ENCODE measurements around the gene ZCCHC7.
"Not testable (repeated sequence)": the region's sequence is repeated elsewhere in the genome, so short reads cannot be mapped to it uniquely, and the experiment has no call there.

Gene ZCCHC7

DNA sequence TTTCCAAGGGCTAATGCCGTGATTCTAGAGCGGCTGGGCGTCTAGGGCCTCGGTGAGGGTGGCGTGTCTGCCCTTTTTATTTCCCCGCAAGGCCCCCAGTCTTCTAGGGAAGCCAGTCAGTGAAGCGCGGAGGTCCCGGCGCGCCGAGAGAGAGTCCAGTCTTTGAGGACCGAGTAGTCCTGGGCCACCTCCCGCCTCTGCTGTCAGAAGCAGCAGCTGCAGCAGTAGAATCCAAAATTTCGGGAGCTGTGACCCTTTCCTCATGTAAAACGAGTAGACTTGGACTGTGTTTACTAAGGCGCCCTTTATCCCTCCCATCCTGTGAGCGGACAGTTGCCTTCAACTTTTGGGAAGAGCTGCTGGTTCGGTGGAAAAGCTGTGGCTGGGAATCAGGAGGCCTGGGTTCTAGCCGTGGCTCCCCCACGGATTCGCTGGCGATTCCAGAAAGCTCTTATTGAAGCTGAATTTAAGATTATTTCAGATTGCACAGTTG lies 515 bp downstream of the ZCCHC7 start:
- not testable (repeated sequence) for DNase-seq (ENCODE audit: low read depth)

DNA sequence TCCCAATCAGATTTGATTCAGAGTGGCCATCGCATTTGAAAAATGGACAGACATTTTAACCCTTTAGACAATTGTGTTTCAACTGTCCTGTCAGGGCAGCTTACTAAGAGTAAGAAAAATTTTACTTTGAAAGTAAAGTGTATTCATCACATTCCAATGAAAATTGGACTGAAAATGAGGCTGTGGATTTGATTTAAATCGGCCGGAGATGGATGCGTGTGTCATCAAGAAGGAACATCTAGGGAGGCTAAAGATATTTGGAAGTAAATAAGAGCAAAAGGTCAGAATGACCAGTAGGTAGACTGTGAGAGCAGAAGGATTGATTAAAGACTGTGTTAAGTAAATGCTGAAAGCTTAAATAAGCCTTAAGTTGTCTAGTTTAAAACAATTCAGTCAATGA lies 1.5 kb downstream of the ZCCHC7 start:
- DNase-seq (ENCODE audit: low read depth), result no peak

DNA sequence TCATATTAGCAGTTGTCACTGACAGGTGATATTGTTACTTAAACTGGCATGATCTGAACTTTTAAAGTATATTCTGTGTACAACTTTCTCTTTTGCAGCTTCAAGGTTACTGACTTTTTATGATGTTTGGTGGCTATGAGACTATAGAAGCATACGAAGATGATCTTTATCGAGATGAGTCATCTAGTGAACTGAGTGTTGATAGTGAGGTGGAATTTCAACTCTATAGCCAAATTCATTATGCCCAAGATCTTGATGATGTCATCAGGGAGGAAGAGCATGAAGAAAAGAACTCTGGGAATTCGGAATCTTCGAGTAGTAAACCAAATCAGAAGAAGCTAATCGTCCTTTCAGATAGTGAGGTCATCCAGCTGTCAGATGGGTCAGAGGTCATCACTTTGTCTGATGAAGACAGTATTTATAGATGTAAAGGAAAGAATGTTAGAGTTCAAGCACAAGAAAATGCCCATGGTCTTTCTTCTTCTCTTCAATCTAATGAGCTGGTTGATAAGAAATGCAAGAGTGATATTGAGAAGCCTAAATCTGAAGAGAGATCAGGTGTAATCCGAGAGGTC lies 5.9 kb downstream of the ZCCHC7 start:
- DNase-seq (ENCODE audit: low read depth), result no peak

DNA sequence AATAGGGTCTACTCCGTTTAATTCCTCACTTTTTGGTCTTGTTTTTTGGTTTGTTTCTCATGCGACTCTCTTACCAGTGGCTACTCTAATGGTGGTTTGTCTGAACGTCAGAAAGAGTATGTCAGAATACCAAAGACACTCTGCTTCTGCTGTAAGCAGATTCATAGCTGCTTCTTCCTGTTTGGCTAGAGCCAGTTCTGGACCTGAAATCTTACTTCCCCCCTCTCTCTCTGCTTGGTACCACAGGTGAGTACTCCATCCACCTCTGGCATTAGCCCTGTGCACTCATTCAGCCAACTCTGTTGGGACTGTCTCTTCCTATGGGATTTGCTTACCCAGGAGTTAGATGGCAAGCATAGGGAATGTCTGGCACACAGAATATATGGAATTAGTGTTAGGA lies 6.6 kb downstream of the ZCCHC7 start:
- DNase-seq (ENCODE audit: low read depth), result no peak

DNA sequence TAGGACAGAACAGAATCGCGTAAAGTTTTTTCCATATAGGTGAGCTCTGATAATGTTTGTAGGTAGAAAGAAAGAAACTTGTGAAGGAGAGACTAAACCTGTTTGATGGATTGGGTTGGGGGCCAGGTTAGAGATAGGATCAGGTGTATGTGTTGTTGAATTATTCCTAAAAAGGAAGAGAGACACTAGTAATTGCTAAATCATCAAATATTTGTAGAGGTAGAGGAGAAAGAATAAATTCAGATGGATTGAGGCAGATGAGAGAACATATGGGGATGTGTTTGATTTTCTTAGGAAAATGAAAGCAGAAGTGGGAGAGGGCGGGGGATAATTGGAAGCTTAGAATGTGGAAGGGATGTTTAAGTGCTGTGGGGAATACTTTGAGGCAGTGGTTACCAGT lies 7.7 kb downstream of the ZCCHC7 start:
- DNase-seq (ENCODE audit: low read depth), result no peak

DNA sequence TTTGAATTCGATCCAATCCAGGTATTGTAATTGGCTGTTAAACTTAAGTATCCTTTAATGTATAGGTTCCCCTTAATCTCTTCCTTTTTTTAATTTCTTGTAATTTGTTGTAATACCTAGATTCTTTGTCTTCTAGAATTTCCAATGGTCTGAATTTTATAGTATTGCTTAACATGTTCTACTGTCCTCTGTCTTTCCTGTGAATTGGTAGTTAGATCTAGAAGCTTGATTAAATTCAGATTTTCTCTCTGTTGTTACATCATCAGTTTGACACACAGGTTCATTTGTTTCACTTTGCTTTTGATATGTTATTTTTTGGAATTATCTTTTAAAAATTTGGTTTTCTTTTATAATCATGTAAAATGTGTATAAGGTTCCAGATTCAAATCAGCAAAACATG lies 13.8 kb downstream of the ZCCHC7 start:
- DNase-seq (ENCODE audit: low read depth), result no peak

DNA sequence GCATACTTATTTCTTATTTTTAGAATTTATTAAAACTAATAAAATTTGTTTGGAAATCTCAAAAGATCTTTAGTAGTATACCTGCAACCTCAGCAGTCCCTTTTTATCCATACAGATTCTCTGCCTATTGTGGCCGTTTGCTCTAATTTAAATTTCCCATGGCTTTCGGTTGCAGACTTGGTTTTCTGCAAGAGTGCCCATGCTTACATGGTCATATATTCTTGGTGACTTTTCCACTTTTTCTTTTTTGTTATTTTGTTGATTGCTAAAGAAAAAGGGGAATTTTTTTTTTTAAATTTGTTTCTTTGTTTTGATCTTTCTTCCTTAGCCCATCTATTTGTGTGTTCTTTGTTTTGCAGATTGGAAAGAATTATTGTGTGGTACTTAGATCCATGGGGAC lies 20.6 kb downstream of the ZCCHC7 start:
- no peak for DNase-seq (ENCODE audit: low read depth)

DNA sequence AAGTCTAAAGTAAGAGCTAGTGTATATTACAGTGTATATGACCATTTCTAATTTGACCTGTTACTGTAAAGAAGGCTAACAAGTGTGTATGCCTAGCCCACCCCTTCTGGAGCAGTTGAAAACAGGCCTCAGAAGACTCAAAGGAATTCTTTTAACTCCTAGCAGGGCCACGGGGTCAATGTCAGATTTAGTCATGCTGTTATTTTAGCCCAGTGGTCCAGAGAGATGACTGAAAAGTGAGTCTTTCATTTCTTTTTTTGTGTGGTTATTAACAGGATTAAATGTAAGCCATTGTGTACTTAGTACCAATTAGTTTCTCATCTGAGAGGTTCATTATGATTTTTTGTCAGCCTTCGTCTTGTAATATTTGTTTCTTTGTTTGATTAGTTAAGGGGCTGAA lies 24.4 kb downstream of the ZCCHC7 start:
- DNase-seq (ENCODE audit: low read depth), result no peak

DNA sequence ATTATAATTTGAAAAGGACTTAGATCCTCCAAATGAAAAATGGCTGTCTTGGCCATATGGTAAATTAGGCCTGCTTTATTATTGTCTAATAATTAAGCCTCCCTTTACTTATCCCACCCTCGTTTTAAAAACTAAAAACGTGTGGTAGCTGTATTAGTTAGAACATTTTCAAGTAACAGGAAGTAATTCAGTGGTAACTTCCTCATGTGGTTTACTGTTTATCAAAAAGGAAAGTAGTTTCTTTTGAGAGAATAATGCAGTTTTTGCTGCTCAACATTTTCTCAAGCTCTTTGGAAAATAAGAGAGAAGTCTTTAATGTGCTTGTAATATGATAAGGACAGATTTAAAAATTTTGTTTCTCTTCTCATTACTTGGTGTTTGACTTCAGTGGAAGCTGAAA lies 26.0 kb downstream of the ZCCHC7 start:
- no peak for DNase-seq (ENCODE audit: low read depth)

DNA sequence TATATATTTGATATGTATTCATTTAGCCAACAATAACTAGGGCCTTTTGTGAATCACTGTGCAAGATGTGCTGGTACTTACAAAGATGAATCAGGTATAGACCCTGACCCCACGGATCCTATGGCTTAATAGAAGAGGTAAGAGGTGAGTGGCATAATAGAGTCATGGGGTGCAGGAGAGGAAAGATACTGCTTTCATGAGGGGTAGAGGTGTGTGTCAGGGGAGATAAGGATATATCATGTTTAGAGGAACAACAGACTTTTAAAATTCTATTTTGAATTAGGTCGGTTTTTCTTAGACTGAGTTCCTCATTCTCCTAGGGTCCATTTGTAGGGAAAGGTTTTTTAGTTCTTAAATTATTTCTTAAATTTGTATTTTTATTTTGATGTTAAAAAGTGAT lies 27.8 kb downstream of the ZCCHC7 start:
- no peak for DNase-seq (ENCODE audit: low read depth)

DNA sequence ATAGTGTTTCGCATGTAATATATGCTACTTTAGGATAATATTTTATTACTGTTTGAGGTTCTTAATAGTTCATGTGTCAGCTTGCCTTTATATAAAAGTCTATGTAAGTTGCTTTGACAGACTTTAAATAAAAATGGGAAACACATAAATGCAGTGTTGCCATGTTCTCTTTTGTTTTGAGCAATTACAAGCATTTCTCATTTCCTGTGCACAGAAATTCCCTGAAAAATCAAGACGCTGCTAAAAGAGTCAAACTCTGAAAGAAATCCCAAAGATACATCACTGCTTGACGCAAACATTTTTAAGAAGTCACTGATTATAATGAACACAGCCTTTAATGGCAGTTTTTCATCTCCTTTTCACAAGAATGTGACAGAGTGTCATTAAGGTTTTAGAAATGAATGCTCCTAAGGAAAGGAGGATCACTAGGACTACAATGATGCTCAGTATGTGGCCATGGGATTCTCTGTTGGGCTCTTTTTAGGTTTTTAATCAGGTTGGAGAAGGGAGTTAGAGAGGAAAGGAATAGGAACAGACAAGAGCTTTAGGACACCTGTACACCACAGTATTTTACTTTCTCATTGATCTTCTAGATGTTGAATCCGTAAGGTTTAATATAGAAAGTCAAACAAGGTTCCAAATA lies 29.4 kb downstream of the ZCCHC7 start:
- DNase-seq (ENCODE audit: low read depth), result no peak

DNA sequence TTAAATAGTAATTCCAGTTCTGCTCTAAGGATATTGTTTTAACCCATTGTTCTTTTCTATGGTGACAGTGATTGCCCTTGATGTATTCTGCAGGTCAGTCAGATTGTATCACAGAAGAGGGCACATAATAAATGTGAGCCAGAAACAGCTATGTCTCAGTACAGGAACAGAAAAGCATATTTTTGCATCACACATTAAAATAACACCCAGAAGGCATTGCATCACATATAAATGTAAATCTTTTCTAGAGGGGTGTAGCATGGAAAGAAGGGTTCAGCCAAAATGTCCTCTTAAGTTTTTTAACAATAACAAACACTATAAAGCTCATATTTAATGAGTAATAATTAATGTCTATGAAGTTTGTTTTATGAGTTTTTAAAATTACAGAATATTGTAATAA lies 30.0 kb downstream of the ZCCHC7 start:
- DNase-seq (ENCODE audit: low read depth), result no peak

DNA sequence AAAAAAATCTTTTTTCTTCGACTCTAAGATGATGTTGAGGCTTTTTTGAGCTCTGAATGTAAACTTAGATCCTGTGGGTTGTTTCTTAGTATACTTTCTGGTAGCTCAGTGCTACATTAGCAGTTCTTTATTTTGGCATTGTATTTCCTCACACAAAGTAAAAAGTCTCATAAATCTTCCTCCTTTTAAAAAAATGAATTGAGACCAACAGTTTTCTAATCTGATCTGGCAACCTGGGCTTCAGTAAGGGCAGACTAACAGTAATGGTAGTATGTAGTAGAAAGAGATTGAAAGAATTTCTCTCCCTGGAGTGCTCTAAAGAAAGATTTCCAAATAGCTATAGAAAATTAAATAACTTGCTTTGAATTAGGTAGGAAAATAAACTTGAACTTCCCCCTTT lies 31.4 kb downstream of the ZCCHC7 start:
- DNase-seq (ENCODE audit: low read depth), result no peak

DNA sequence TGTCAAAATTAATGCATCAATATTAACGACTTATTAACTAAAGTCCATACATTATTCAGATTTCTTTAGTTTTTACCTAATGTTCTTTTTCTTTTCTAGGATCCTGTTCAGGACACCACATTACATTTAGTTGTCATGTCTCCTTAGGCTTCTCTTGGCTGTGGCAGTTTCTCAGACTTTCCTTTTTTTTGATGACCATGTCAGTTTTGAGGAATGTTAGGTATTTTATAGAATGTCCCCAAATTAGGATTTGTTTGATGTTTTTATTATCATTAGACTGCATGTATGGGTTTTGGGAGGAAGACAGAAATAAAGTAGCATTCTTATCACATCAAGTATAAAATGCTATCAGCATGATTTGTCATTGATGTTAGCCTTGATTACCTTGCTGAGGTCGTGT lies 32.0 kb downstream of the ZCCHC7 start:
- no peak for DNase-seq (ENCODE audit: low read depth)

DNA sequence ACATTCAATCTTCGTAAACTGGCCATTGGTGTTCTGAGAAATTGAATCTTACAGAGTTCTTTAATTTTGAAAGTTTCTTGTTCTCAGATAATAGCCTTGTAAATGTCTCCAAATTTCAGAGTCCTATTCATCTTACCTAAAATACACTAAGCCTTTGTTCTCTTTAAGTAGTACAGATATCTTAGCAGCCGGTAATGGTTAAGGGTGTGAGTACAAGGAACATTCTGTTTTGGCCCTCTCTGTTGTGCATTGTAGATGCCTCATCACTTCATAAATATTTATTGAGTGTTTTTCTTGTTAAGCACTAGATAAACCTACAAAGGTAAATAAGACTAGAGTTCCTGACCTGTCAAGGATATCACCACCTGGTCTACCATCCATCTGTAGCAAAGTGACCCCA lies 35.2 kb downstream of the ZCCHC7 start:
- DNase-seq (ENCODE audit: low read depth), result no peak

DNA sequence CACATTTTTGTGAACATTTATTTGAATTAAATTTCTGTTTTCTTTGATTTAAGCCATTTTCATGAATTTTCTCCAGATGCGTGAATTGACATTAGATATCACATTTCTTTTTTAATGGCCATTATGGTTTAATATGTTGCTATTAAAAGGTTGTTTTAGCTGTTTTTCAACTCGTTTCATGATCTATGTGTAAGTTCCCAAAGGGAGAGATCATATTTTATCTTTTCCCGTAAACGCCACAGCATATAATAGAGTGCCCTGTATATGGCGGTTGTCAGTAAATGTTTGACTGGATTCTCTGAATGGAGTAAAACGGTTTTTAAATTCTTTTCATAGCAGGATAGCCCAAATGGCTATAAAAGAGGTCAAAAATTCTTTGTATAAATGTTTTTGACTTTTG lies 35.8 kb downstream of the ZCCHC7 start:
- no peak for DNase-seq (ENCODE audit: low read depth)

DNA sequence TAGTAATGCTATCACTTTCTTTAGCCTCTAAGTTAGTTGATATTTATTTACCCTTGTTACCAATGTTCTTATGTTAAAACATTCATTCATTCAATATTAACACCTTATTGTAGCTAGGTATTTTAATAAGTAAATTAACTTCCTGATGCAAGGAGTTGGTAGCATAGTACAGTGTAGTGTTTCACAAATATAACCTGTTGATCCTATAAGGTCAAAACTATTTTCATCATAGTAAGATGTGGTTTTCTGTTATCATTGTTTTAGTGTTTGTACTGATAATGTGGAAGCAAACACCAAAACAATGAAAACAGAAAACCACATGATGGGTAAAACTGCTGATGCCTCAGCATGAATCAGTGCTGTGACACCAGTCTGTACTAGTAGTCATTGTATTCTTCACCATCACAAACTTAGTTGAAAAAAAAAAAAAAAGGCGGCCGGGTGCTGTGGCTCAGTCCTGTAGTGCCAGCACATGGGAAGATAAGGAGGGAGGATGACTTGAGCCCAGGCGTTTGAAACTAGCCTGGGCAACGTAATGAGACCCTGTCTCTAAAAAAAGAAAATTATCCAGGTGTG lies 36.5 kb downstream of the ZCCHC7 start:
- no peak for DNase-seq (ENCODE audit: low read depth)

DNA sequence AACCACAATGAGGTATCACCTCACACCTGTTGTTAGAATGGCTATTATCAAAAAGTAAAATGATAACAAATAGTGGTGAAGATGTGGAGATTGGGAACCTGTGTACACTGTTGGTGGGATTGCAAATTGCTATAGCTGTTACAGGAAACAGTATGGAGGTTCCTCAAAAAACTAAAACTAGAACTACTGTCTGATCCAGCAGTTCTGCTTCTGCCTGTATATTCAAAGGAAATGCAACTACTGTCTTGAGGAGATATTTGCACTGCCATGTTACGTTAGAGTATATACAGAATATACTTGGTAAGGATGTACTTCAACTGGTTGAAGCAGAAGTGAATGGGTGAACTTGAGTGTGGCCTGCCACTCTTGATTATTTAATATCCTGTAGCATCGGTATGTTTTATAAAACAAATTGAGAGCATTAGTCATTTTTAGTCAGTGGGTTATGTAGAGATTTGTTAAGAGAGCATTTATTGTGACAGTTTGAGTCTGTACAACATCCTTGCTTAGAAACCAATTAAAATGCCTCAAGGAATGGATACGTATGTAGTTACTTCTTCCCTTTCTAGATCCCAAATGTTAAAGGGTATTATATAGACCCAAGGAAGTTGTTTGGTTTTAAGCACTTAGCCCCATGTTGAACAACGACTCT lies 37.5 kb downstream of the ZCCHC7 start:
- no peak for DNase-seq (ENCODE audit: low read depth)

DNA sequence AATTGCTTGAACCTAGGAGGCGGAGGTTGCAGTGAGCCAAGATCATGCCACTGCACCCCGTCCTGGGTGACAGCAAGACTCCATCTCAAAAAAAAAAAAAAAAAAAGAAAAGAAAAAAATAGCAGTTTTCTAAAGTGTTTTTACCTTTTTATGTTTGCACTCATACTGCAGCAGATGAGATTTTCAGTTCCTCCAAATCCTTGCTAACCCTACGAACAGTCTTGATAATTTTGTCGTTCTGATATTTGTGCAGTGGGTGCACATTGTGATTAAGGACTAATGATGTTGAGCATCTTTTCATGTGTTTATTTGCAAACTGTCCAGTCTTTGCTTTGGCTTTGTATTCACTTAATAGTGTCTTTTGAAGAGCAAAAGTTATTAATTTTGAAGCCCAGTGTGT lies 42.9 kb downstream of the ZCCHC7 start:
- no peak for DNase-seq (ENCODE audit: low read depth)

DNA sequence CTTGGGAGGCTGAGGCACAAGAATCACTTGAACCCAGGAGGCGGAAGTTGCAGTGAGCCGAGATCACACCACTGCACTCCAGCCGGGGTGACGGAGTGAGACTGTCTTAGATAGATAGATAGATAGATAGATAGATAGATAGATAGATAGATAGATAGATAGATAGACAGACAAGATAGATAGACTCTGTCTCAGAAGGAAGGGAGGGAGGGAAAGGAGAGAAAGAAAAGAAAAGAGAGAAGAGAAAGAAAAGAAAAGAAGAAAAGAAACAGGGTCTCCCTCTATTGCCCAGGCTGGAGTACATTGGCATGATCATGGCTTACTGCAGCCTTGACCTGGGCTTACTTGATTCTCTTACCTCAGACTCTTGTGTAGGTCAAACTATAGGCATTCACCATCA lies 44.0 kb downstream of the ZCCHC7 start:
- DNase-seq (ENCODE audit: low read depth), result not testable (repeated sequence)

DNA sequence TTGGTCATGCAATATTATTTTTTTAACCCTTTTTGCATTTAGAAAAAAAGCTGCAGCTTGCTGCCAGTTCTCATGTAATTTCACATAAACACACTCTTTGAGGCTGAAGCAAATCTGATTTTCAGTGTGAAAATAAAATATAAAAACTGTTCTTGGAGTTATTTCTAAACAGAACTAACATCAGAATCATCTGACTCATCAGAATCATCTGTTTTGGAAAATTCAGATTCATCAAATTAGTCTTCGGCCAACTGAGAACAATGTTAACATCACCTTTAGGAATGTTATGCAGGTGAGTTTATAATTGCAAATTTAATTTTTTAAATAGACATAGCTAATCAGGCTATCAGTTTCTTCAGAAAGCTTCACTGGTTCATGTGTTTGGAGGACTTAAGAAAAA lies 45.3 kb downstream of the ZCCHC7 start:
- no peak for DNase-seq (ENCODE audit: low read depth)

DNA sequence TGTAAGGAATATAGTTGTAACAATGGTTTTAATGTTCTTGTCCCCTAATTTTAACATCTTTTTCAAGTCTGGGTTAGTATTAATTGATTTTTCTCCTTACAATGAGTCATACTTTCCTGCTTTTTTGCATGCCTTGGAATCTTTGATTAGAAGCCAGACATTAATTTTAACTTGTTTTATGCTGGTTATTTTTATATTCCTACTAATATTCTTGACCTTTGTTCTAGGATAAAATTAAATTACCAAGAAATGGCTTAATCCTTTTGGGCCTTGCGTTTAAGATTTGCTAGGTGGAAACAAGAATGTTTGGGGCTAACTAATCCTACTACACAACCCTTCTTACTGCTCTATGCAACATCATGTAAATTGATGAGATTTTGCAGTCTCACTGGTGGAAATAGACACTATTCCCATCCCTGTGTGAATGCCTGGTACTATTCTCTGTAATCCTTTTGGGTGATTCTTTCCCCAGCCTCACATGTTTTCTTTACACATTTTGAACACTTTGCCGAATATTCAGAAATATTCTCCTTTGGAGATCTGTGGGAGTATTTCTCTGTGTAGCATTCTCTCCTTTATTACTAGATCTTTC lies 47.2 kb downstream of the ZCCHC7 start:
- no peak for DNase-seq (ENCODE audit: low read depth)

DNA sequence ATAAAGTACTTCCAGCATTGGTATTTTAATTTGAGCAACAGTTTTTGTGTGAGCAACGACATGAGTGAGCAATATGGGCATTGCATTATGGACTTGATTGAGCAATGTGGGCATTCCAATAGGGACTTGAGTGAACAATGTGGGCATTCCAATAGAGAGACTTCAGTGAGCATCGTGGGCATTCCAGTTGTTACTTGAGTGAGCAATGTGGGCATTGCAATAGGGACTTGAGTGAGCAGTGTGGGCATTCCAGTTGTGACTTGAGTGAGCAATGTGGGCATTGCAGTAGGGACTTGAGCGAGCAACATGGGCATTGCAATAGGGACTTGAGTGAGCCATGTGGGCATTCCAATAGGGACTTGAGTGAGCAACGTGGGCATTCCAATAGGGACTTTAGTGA lies 52.2 kb downstream of the ZCCHC7 start:
- DNase-seq (ENCODE audit: low read depth), result no peak

Measured in activated gamma-delta T cell treated with anti-CD3 and anti-CD28 coated beads, Interleukin-2, amount 50 U/mL, for 16 hours (primary cell).